Left lung (tissue), 10 donors: ENCODE measurements around the gene COL5A1. TPM values are rescaled to one million over a fixed set of nuclear protein-coding genes. Genes with fewer than 3 reads are reported as not detected.
"Not testable (repeated sequence)": the region's sequence is repeated elsewhere in the genome, so short reads cannot be mapped to it uniquely, and the experiment has no call there.

Source experiments
- ATAC-seq: fragments of 200-7000 bp; cut with Tn5 transposase; one replicate; pipeline ENCODE4 v1.9.1; 2020; ENCODE audit warnings: moderate library complexity
- DNase-seq, 4 donors: peaks; one replicate each; pipeline ENCODE4 v3.0.0-alpha.2; 2013 to 2020
- H3K27ac ChIP-seq, 2 donors: fragments of 200-600 bp; sonication (generic) in 1 of 2; one replicate each; pipeline versions ENCODE4 v1.5.0 to v1.8.0; 2020 to 2021
- H3K27me3 ChIP-seq, 2 donors: fragments of 200-600 bp; sonication (generic) in 1 of 2; one replicate each; pipeline versions ENCODE4 v1.5.0 to v1.8.0; 2020 to 2021
- H3K36me3 ChIP-seq, 2 donors: fragments of 200-600 bp; sonication (generic) in 1 of 2; one replicate each; pipeline versions ENCODE4 v1.5.0 to v1.8.0; 2020 to 2021
- H3K4me1 ChIP-seq, 2 donors: fragments of 200-600 bp; one replicate each; pipeline ENCODE4 v1.8.0; 2021
- H3K4me3 ChIP-seq, 2 donors: fragments of 200-600 bp; sonication (generic) in 1 of 2; one replicate each; pipeline versions ENCODE4 v1.5.0 to v1.8.0; 2020 to 2021; ENCODE audit warnings: mild to moderate bottlenecking in 1 of 2
- H3K9me3 ChIP-seq, 2 donors: fragments of 200-600 bp; sonication (generic) in 1 of 2; one replicate each; pipeline versions ENCODE4 v1.5.0 to v1.8.0; 2020 to 2021
- CTCF ChIP-seq, 2 donors: fragments of 200-600 bp; sonication (generic) in 1 of 2; IDR thresholded peaks; one replicate each; pipeline versions ENCODE4 v1.5.0 to v1.8.0; 2021; ENCODE audit warnings: antibody characterized with exemption in 2 of 2
- intact Hi-C, 2 donors: fragments of 100-400 bp; cut with DNase I; formaldehyde crosslinking; loops; one replicate each; pipeline versions ENCODE4 v1.11.2 to v1.14.2; 2022
- polyA plus RNA-seq, 6 donors: library from polyadenylated mRNA; unstranded; fragments of 120-200 nt; gene quantifications; one replicate each; pipeline ENCODE4 v1.2.1, GENCODE V29; 2013; ENCODE audit not compliant: insufficient read length in 6 of 6
- total RNA-seq, 2 donors: library from RNA; stranded (reverse); fragmentation: NEBNext Ultra II Directional; extraction: Animal tissue kit (Norgen Biotek cat#: 25700); gene quantifications; one replicate each; pipeline ENCODE4 v1.2.1, GENCODE V29; 2021
- donor health status: DM: no; HTN: yes; CAD: no.
- donor health status: DM: no; HTN: no; CAD: no.

COL5A1 gene
- total and polyA plus RNA-seq, 8 donors, result 168 to 357 (median 213) TPM

GRCh38 chr9:134709512-134710270, 68.1 kb downstream of the COL5A1 start:
- Histone ChIP-seq H3K4me3 (no peak overlapping the region), H3K36me3 (no peaks in the 10 kb centered on the region), H3K9me3 (no peaks in the 10 kb centered on the region), H3K4me1 (peaks cover 0 to 4% of the 10 kb centered on the region in 2 donors), H3K27ac (peak overlapping the region in 1 of 2 donors; percentile 83), H3K27me3 (no peaks in the 10 kb centered on the region)
- no peak for TF ChIP-seq CTCF (IDR thresholded peaks at IDR 0.05)
- ATAC-seq (peak; percentile 31), DNase-seq (peak in 1 of 4 donors; percentile 69)
- intact Hi-C loops, result no loop called here

DNA sequence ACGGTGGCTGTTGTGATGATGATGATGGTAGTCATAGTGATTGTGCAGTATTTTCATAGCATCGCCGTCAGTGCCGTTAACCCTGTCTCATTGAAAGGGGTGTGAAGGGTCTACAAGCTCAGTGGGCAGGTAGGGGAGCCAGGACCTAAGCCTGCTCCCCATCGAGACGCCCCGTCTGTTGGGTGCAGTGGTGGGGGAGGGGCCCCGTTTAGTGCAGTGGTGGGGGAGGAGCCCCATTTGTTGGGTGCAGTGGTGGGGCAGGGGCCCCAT, 68.6 kb downstream of the COL5A1 start:
- intact Hi-C loops, result no loop called here
- TF ChIP-seq CTCF (IDR thresholded peaks at IDR 0.05), result no peak
- ATAC-seq (no peak), DNase-seq (no peak)
- peaks cover 0 to 4% of the 10 kb centered on the region in 2 donors for H3K4me1 ChIP-seq
- H3K4me3 ChIP-seq, result no peak overlapping the region
- H3K27me3 ChIP-seq, result no peaks in the 10 kb centered on the region
- H3K9me3 ChIP-seq, result no peaks in the 10 kb centered on the region
- H3K27ac ChIP-seq, result peak overlapping the region in 1 of 2 donors; percentile 83
- no peaks in the 10 kb centered on the region for H3K36me3 ChIP-seq

DNA sequence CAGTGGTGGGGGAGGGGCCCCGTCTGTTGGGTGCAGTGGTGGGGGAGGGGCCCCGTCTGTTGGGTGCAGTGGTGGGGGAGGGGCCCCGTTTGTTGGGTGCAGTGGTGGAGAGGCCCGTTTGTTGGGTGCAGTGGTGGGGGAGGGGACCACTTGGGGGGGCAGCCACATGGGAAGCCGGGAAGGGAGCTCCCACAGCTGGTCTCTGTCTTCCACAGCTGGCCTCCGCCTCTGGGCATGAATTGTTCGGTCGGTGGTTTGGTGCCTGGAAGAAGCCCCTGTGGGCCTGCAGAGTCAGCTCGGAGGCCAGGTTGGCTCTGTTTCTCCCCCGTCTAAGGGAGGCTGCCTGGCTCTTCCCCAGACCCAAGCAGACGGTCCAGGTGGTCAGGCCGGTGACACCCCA, 69.3 kb downstream of the COL5A1 start:
- H3K27ac ChIP-seq, result no peak overlapping the region

GRCh38 chr9:134712243-134712642, 70.6 kb downstream of the COL5A1 start:
- Histone ChIP-seq H3K4me1 (no peaks in the 10 kb centered on the region), H3K27ac (no peak overlapping the region), H3K9me3 (no peaks in the 10 kb centered on the region), H3K4me3 (no peak overlapping the region), H3K27me3 (no peaks in the 10 kb centered on the region), H3K36me3 (no peaks in the 10 kb centered on the region)
- no peak for TF ChIP-seq CTCF (IDR thresholded peaks at IDR 0.05)
- ATAC-seq, result no peak
- intact Hi-C loops, result no loop called here
- no peak for DNase-seq

More for the DNA sequence above, 69.3 kb downstream of the COL5A1 start:
- H3K4me1 ChIP-seq, result peaks cover 0 to 4% of the 10 kb centered on the region in 2 donors
- H3K27me3 ChIP-seq, result no peaks in the 10 kb centered on the region
- intact Hi-C loops, result no loop called here
- TF ChIP-seq CTCF (IDR thresholded peaks at IDR 0.05), result no peak
- no peak for ATAC-seq
- no peaks in the 10 kb centered on the region for H3K36me3 ChIP-seq
- H3K4me3 ChIP-seq, result no peak overlapping the region
- no peak for DNase-seq
- no peaks in the 10 kb centered on the region for H3K9me3 ChIP-seq

- ATAC-seq (no peak), DNase-seq (no peak)
- H3K9me3 ChIP-seq, result no peaks in the 10 kb centered on the region
- H3K4me3 ChIP-seq, result no peak overlapping the region
- H3K27me3 ChIP-seq, result no peaks in the 10 kb centered on the region
- TF ChIP-seq CTCF (IDR thresholded peaks at IDR 0.05), result no peak
- H3K36me3 ChIP-seq, result no peaks in the 10 kb centered on the region
- no peak overlapping the region for H3K27ac ChIP-seq
- intact Hi-C loops, result no loop called here
- H3K4me1 ChIP-seq, result no peaks in the 10 kb centered on the region
These were observed 71.3 kb downstream of the COL5A1 start for GRCh38 chr9:134712926-134713325.

GRCh38 chr9:134715536-134715935, 73.9 kb downstream of the COL5A1 start:
- intact Hi-C loops, H3K9me3 ChIP-seq, H3K4me3 ChIP-seq, H3K36me3 ChIP-seq, ATAC-seq, H3K27me3 ChIP-seq, DNase-seq, H3K27ac ChIP-seq, H3K4me1 ChIP-seq: not testable (repeated sequence)
